Tracheal epithelial cell (primary cell): Measurements from ENCODE around the gene GYPE. TPM values are rescaled to one million over a fixed set of nuclear protein-coding genes. Genes with fewer than 3 reads are reported as not detected.

Source experiments
- total RNA-seq: library from RNA; depleted of rRNA; stranded (reverse); fragments of >200 nt; gene quantifications from 2 replicates; pipeline ENCODE4 v1.2.1, GENCODE V29; 2014

Gene GYPE
- not detected in 2 replicates for total RNA-seq

GRCh38 chr4:143905440-143905839 lies at the start of gene GYPE:
Gene GYPE, minus strand, starts transcription at chr4:143905559. Its CDS starts 52 bp downstream, at chr4:143905507.

Other genes with a start within 250 kb of the GYPE start
- gene FREM3, start 204.9 kb downstream of the GYPE start, total RNA-seq, result under 0.01 TPM in 1 of 2 replicates, not detected in the other
- gene GYPB, start 113.8 kb upstream of the GYPE start, total RNA-seq, result not detected in 2 replicates
- gene GYPA, start 235.2 kb upstream of the GYPE start, total RNA-seq, result not detected in 2 replicates